Fibroblast of lung (primary cell): Measurements from ENCODE around the gene BLVRB. TPM values are rescaled to one million over a fixed set of nuclear protein-coding genes. Genes with fewer than 3 reads are reported as not detected.

ENCODE experiments used
- DNase-seq, 2 donors: peaks; one replicate each; pipeline versions ENCODE4 v3.0.0 to v3.0.0-alpha.2; 2010; ENCODE audit warnings: low read depth in 2 of 2
- H2AFZ ChIP-seq: 2 replicates; pipeline ENCODE4 v1.5.1; 2012; ENCODE audit warnings: low read length, control low read depth, inconsistent platforms
- H3K27ac ChIP-seq: 2 replicates; pipeline ENCODE4 v1.5.1; 2011; ENCODE audit warnings: low read length, control low read depth; ENCODE audit not compliant: insufficient read depth
- H3K27me3 ChIP-seq: 2 replicates; pipeline ENCODE4 v1.5.1; 2011; ENCODE audit warnings: mild to moderate bottlenecking, low read length; ENCODE audit not compliant: control insufficient read depth, insufficient read depth
- H3K36me3 ChIP-seq: 2 replicates; pipeline ENCODE4 v1.5.1; 2011; ENCODE audit warnings: low read length; ENCODE audit not compliant: control insufficient read depth, insufficient read depth
- H3K4me1 ChIP-seq: 2 replicates; pipeline ENCODE4 v1.5.1; 2011; ENCODE audit warnings: low read length; ENCODE audit not compliant: control insufficient read depth, insufficient read depth; ENCODE audit errors: extremely low read depth
- H3K4me2 ChIP-seq: 2 replicates; pipeline ENCODE4 v1.5.1; 2011; ENCODE audit warnings: low read length, control low read depth; ENCODE audit not compliant: insufficient read depth; ENCODE audit errors: extremely low read depth
- H3K4me3 ChIP-seq, 4 experiments: fragments of 200-600 bp in 1 of 4; sonication (generic) in 1 of 4; replicated peaks in 1 of 4; 2 replicates each; pipeline ENCODE4 v1.5.1; 2011 to 2016; ENCODE audit warnings: low read length in 4 of 4, low read depth in 3 of 4, mild to moderate bottlenecking in 3 of 4, control low read depth in 2 of 4, inconsistent platforms in 1 of 4, mixed read lengths in 1 of 4; ENCODE audit not compliant: insufficient read depth in 1 of 4; ENCODE audit errors: control extremely low read depth in 1 of 4
- H3K79me2 ChIP-seq: 2 replicates; pipeline ENCODE4 v1.5.1; 2012; ENCODE audit warnings: mild to moderate bottlenecking, low read length, inconsistent platforms; ENCODE audit not compliant: control insufficient read depth, insufficient read depth
- H3K9ac ChIP-seq: 2 replicates; pipeline ENCODE4 v1.5.1; 2011; ENCODE audit warnings: mild to moderate bottlenecking, low read length, control low read depth; ENCODE audit not compliant: insufficient read depth
- H3K9me3 ChIP-seq: 2 replicates; pipeline ENCODE4 v1.5.1; 2012; ENCODE audit warnings: low read depth, low read length; ENCODE audit not compliant: control insufficient read depth, insufficient read depth
- H4K20me1 ChIP-seq: 2 replicates; pipeline ENCODE4 v1.5.1; 2011; ENCODE audit warnings: low read length; ENCODE audit not compliant: control insufficient read depth, insufficient read depth; ENCODE audit errors: extremely low read depth
- EZH2 ChIP-seq: IDR thresholded peaks from 2 replicates; pipeline ENCODE4 v1.5.1; 2012; ENCODE audit warnings: low read length, control low read depth, mild to moderate bottlenecking; ENCODE audit errors: missing control alignments
- polyA plus RNA-seq, 2 donors: library from polyadenylated mRNA; depleted of rRNA in 1 of 2; stranded (reverse) in 1 of 2; unstranded in 1 of 2; fragments of >200 nt; gene quantifications; 2 replicates each; pipeline ENCODE4 v1.2.1, GENCODE V29; 2011 to 2012; ENCODE audit warnings: missing spikeins in 1 of 2
- total RNA-seq: library from RNA; depleted of rRNA; stranded (reverse); fragments of >200 nt; gene quantifications from 2 replicates; pipeline ENCODE4 v1.2.1, GENCODE V29; 2014
- TF ChIP-seq, protein P1 (sequence below), 2 donors: IDR thresholded peaks in 1 of 2; conservative IDR thresholded peaks in 1 of 2; 1 replicate in 1 of 2; 2 replicates in 1 of 2; pipeline ENCODE4 v1.5.1; 2011 to 2012; ENCODE audit warnings: low read length in 2 of 2, control low read depth in 1 of 2, inconsistent platforms in 1 of 2, low read depth in 1 of 2, mild to moderate bottlenecking in 1 of 2

BLVRB gene
- total and polyA plus RNA-seq, 2 donors (not counting 1 experiment from before 2014, with no cell fraction given) = 40.0 to 105 TPM

- H3K4me3 ChIP-seq = no peak within 1 kb of the TSS
Observed at GRCh38 chr19:40413291-40413845, 52.2 kb downstream of the BLVRB start, which contains the start of gene PRX. PRX (minus strand) TSS chr19:40413378; CDS start chr19:40407932, 5,446 bp downstream.

GRCh38 chr19:40412866-40413265 is 52.7 kb downstream of the BLVRB start:
- Histone ChIP-seq H4K20me1 (no peaks in the 10 kb centered on the region), H3K9me3 (no peaks in the 10 kb centered on the region), H3K36me3 (no peaks in the 10 kb centered on the region), H3K79me2 (no peaks in the 10 kb centered on the region), H3K27ac (no peak overlapping the region), H3K9ac (no peak overlapping the region), H3K4me3 (no peak overlapping the region), H3K4me2 (no peak overlapping the region), H3K27me3 (no peaks in the 10 kb centered on the region), H2AFZ (no peak overlapping the region), H3K4me1 (peaks cover 6% of the 10 kb centered on the region)
- DNase-seq = no peak
- TF ChIP-seq EZH2 = no peak

More at GRCh38 chr19:40413291-40413845, 52.2 kb downstream of the BLVRB start, which contains the start of gene PRX:
- no peak within 1 kb of the TSS for H3K4me2 ChIP-seq
- H3K27ac ChIP-seq = no peak within 1 kb of the TSS
- no peaks in the 10 kb centered on the region for H3K9me3 ChIP-seq
- no peaks in the 10 kb centered on the region for H4K20me1 ChIP-seq
- no peak within 1 kb of the TSS for H3K9ac ChIP-seq
- no peak for DNase-seq
- TF ChIP-seq, protein P1, sequence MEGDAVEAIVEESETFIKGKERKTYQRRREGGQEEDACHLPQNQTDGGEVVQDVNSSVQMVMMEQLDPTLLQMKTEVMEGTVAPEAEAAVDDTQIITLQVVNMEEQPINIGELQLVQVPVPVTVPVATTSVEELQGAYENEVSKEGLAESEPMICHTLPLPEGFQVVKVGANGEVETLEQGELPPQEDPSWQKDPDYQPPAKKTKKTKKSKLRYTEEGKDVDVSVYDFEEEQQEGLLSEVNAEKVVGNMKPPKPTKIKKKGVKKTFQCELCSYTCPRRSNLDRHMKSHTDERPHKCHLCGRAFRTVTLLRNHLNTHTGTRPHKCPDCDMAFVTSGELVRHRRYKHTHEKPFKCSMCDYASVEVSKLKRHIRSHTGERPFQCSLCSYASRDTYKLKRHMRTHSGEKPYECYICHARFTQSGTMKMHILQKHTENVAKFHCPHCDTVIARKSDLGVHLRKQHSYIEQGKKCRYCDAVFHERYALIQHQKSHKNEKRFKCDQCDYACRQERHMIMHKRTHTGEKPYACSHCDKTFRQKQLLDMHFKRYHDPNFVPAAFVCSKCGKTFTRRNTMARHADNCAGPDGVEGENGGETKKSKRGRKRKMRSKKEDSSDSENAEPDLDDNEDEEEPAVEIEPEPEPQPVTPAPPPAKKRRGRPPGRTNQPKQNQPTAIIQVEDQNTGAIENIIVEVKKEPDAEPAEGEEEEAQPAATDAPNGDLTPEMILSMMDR (conservative IDR thresholded peaks at IDR 0.05 in 1 of 2, IDR thresholded peaks at IDR 0.05 in 1 of 2; ENCODE audit: low read depth in 1 of 2, low read length in 2 of 2) = no peak
- TF ChIP-seq EZH2 = no peak
- no peaks in the 10 kb centered on the region for H3K79me2 ChIP-seq
- H3K27me3 ChIP-seq = no peaks in the 10 kb centered on the region
- peaks cover 6% of the 10 kb centered on the region for H3K4me1 ChIP-seq
- H2AFZ ChIP-seq = no peak within 1 kb of the TSS
- H3K36me3 ChIP-seq = no peaks in the 10 kb centered on the region

DNA sequence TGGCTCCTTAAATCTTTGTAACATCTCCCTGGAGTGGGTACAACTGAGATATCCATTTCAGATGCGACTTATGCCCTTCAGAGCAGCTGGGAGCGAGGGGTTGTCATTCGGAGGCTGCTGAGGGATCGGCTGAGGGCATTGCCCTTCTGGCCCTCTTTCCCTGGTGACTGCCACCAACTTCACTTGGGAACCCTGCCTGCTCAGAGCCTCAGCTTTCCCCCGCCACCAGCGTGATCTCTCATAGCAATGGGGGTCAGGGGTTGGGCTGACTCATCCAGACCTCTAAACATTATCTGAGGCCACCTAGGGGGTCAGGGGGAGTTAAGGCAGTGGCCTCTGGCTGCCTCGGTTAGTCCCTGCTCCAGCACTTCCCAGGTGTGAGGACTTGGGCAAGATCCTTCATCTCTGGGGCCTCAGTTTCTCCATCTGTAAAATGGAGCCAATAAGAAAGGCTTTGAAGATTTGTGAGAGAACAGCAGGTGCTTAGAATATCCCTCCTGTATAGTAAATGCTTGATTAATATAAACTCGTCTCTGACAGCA is 53.5 kb downstream of the BLVRB start:
- Histone ChIP-seq H3K4me3 (no peak overlapping the region), H3K9me3 (no peaks in the 10 kb centered on the region), H2AFZ (no peak overlapping the region), H3K9ac (no peak overlapping the region), H4K20me1 (no peaks in the 10 kb centered on the region), H3K4me1 (peaks cover 2% of the 10 kb centered on the region), H3K27ac (no peak overlapping the region), H3K4me2 (no peak overlapping the region), H3K27me3 (no peaks in the 10 kb centered on the region), H3K79me2 (no peaks in the 10 kb centered on the region), H3K36me3 (no peaks in the 10 kb centered on the region)
- no peak for TF ChIP-seq EZH2
- TF ChIP-seq, protein P1 (conservative IDR thresholded peaks at IDR 0.05 in 1 of 2, IDR thresholded peaks at IDR 0.05 in 1 of 2; ENCODE audit: low read depth in 1 of 2, low read length in 2 of 2) = no peak
- no peak for DNase-seq
